HG03571 (cell line): Measurements from ENCODE around the gene LLCFC1.
A peak's percentile ranks its signal among the peaks of the same experiment; 100 is the strongest.

ENCODE experiments used
- ATAC-seq: cut with Tn5 transposase; IDR thresholded peaks from one replicate; pipeline ENCODE4 v1.9.1; 2021; ENCODE audit not compliant: unreplicated experiment

Gene LLCFC1

DNA sequence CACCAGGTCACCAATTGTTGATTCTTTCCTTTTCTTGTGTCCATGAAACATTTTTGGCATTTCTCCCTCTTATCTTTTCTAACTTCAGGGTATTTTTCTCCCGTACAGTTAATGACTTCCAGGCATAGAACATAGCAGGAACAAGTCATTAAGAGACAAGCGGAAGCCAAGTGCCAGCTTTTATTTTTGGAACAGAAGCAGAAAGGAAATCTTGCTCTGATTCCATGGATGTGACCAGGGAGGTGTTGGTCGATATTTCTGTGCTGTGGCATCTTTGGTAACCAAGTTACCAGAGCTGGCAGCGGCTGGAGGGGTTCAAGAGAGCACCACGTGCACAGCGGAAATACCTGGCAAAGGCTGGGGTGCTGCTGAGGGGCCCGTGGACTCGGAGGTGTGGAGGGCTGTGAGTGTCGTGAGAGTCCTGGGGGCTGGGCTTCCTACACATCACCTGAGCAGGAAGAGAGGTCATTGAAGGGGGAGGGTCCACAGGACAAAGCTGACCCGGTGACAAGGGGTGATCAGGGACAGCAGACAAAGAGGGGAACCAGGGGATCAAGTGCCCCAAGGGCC, 1.8 kb downstream of the LLCFC1 start:
- ATAC-seq, result no peak

GRCh38 chr7:142941541-142941940, 2.3 kb downstream of the LLCFC1 start:
- ATAC-seq, result no peak

GRCh38 chr7:142942746-142943145, 3.5 kb downstream of the LLCFC1 start:
- ATAC-seq, result no peak

- no peak for ATAC-seq
These were observed 4.5 kb downstream of the LLCFC1 start for GRCh38 chr7:142943706-142944268.

DNA sequence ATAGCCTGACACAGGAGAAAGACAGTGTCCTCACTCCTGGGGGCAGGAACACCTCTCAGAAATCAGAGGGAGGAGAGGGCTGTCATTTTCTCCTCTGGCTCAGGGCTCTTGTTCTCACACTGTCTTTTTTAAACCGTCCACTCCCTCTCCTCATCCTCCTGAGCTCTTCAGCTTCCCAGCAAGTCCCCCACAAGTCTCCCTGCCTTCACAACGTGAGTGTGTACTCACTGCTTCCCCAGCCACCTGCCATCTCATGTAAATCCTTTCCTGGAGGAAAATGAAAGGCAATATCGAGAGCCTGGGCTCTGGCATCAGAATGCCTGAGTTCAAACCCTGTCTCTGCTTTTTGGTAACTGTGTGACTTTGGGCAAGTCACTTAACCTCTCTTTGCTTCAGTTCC, 5.7 kb downstream of the LLCFC1 start:
- ATAC-seq, result no peak

GRCh38 chr7:142948603-142949002, 9.3 kb downstream of the LLCFC1 start:
- ATAC-seq, result no peak

DNA sequence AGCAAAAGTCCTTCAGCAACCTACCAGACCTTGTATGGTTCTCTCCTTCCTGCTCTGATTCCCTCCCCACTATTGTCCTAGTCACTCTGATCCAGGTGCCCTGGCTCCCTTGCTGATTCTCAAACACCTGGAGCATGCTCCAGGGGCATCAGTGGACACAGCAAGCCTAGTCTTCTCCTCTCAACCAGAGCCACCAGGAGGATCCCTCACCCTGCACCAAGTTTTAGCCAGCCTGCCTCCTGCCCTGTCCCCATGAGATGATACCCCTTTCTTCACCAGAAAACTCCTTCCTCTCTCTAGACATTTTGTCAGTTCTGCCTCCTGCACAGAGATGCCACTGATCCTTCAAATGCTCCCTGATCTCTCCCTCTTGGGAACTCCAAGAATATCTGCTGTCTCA, 11.0 kb downstream of the LLCFC1 start:
- ATAC-seq, result no peak

GRCh38 chr7:142954680-142955268, 15.5 kb downstream of the LLCFC1 start:
- ATAC-seq, result peak; percentile 77

- no peak for ATAC-seq
These were observed 17.8 kb downstream of the LLCFC1 start for GRCh38 chr7:142956951-142957623.

DNA sequence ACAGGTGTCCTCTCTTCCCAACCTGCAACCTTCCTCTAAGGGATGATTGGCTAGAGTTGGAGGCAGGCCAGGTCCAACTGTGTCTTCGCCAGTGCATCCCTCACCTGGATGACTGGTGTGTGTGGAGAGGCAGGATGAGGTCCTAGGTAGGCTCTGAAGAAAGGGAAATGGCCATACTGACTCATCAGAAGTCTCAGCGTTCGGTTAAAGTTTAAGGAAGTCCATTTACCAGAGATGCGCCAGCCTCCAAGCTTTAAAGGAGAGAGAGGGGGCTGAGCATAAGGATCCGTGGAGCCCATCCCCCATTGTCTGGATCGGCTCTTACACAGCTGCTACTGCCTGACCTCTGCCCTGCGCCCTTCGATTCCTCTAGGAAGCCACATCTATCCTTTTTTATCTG, 18.4 kb downstream of the LLCFC1 start:
- ATAC-seq, result no peak

- no peak for ATAC-seq
These were observed 19.9 kb downstream of the LLCFC1 start for GRCh38 chr7:142959202-142959601.

DNA sequence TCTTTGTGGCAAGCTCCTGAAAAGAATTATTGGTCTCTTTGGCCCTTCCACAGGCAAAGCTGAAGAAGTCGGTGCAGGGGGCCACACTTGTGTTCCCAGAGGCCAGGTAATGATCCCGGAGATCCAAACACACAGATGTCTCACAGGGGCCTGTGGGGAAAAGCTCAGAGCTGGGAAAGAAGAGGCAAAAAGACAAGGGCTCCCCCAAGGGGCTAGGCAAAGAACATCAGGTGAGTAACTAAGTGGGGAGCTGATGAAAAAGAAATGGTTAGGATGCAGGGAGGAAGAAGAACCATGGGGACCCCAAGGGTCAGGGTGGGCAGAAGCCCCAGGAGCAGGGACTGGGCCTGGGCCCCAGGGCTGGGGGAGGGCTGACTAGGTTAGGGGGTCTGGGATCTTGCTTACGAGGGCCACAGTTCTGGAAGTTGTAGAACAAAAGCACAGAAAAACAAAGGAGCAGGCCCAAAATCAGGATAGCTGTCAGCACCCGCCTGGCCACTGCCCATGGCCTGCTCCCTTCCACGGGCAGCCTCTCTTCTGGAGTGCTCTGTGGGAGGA, 21.8 kb downstream of the LLCFC1 start:
- ATAC-seq, result no peak

- ATAC-seq, result no peak
These were observed 22.3 kb downstream of the LLCFC1 start for GRCh38 chr7:142961595-142961972.

DNA sequence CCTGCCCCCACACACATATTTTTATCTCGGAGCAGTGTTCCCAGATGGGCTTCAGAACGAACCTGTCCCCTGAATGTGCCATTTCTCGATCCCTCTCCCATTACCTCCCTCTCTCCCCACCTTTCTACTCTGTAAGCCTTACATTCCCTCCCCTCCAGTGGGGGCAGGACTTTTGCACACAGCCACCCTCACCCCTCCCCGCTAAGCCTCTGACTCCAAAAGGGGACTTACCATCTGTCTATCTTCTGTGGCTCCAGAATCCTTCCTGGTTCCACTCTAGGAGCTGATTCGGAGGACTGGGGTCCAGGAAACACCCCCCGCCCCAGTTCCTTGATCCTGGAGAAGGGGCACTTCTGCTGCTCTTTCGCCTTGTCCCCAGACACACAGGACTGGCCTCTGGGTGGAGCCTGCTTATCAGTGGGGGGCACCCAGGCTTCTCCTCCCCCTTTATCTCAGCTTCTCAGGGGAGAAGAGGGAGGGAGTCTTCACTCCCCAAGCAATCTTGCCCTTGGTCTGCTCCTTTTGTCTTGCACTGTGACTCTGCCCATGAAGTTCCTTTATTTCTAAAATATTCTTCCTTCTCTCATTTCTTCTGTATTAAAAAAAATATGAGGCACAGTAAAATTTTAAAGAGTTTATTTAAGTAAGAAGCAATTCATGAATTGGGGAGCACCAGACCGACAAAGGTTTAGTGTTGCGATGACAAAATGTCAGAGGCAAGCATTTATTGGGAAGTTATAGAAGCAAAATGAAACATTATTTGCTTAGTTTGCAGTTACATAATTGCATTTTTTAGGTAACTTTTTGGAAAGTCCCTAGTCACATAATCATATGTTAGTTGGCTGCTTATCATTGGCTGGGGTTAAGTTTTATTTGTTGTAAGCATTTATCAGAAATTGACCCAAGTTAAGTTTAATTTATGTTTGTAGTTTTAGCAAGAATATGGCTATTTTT, 23.0 kb downstream of the LLCFC1 start, which contains the start of gene KEL:
TSS of gene KEL (minus strand) at position 391 of the 954 bp plus-strand sequence. CDS start at position 234, 157 bp downstream.
- ATAC-seq, result no peak

- no peak for ATAC-seq
These were observed 23.7 kb downstream of the LLCFC1 start for GRCh38 chr7:142962991-142963390.

DNA sequence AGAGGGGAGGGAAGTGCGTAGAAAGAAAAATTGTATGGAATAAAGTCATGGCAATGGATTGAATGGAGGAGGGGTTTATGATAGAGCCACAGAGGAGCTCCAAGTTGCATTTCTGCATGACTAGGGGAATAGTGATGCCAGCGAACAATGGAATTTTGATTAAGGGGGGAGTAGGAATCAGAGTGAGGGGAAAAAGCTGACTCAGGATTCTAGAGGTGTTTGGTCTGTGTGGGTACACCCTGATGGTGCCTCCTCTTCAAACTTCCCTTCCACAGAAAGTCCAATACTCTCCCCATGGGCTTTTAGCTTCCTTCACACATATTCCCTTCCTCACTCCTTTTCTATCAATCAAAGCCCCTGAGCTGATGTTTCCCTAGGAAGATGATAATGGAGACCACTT, 24.7 kb downstream of the LLCFC1 start:
- no peak for ATAC-seq

DNA sequence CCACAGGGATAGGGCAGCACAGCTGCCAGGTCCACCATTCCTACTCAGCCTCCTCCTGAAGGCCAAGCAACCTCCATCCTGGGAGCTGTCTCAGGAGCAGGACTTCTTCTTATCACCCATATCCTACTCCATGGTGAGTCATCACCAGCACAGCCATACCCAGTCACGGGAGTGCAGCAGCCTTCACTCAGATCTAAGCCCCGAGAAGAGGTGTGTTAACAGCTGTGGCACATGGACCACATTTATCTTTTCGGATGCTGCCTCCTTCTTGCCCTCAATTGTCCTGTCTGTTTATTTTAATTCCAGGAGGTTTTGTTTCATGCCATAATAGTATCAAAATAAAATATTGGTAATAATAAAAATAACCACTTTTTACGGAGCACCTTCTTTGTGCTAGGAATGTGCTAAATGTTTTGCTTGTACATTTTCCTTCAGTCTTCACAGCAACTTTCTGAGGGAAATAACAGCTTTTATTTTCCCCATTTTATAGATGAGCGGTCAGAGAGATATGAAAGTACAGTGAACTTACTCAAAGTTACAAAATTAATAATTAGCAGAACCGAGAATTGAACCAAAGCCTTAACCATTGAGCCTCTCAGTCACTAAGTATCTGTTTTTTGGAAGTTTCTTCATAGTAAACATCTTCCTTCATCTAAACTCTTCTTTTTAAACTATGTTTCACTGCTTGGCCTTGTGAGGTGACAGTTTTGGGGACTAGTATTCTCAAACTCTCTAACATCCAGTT, 25.4 kb downstream of the LLCFC1 start:
- ATAC-seq, result no peak

GRCh38 chr7:142968229-142968628, 28.9 kb downstream of the LLCFC1 start:
- no peak for ATAC-seq

- no peak for ATAC-seq
These were observed 29.9 kb downstream of the LLCFC1 start for GRCh38 chr7:142969183-142969582.

GRCh38 chr7:142974626-142975025, 35.3 kb downstream of the LLCFC1 start:
- no peak for ATAC-seq
